Measurements from ENCODE around the gene ERC2.

Gene ERC2

DNA sequence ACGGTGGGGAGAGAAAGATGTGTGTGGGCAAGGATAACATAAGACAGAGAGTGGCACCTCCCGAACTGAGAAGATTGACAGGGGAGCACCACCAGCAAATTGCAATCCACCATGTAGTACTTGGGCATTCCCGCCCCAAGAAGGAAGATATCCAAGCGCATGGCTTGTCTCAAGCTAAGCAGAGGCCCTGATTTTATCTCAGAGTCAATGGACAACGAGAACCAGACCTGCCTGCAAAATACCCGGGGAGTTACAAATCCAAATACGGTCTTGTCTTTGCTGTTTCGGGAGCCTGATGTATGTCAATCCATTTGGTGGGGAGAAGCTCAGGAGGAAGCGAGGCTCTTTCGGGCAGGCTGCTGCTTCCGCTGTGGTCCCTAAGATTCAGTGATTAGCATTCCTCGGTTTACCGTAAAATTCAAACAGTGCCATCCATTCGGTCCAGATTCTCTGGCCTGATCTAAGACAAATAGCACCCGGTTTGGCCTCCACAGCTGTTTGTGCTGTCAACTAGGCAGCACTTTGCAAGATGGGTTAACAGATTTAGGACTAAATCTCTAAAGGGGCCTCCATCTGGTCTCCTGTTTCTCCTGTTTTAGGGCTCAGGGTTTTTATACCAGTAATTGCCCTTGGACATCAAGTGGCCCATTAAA, 883.4 kb downstream of the ERC2 start:
- no peak for DNase-seq (ENCODE audit: low read depth)

- DNase-seq (ENCODE audit: low read depth): no peak
Observed at GRCh38 chr3:55584030-55584429, 884.2 kb downstream of the ERC2 start.

- no peak for DNase-seq (ENCODE audit: low read depth)
Observed at GRCh38 chr3:55583475-55583874, 884.8 kb downstream of the ERC2 start.

- no peak for DNase-seq (ENCODE audit: low read depth)
Observed at GRCh38 chr3:55579496-55579895, 888.8 kb downstream of the ERC2 start.

DNA sequence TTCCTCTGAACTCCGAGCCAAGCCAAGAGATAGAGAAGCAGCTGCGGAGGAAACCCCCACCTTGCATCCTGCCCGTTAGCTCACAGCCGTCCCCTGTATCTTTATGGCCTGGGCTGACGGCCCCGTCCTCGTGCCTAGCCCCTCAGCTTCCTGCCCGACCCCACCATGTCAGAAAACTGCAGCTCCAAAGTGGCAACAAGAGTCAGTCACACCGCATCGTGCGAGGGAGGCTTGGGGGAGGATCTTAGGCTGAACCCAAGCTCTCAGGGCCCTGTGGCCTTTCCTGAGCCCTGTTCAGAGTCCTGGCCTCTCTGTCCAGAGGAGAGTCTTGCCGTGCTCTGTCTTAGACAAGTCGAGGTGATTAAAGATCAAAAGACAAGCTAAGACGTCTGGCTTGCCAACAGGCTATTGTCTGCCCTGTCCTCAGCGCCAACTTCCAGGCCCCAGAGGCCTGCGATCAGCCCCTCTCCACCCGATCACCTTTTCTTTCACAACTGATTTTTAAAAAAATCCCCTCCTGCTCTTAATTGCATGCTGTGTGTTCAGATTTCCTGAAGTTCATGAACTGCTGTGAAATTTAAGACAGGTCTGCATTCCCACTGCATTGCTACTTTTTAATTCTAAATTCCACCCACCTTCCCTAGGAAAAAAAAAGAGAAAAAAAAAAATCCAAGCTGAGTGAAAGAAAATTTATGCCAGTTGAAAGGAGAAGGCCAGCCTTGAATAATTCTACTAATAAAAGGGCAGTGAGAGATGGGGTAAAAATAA, 891.5 kb downstream of the ERC2 start:
- DNase-seq (ENCODE audit: low read depth): no peak

DNA sequence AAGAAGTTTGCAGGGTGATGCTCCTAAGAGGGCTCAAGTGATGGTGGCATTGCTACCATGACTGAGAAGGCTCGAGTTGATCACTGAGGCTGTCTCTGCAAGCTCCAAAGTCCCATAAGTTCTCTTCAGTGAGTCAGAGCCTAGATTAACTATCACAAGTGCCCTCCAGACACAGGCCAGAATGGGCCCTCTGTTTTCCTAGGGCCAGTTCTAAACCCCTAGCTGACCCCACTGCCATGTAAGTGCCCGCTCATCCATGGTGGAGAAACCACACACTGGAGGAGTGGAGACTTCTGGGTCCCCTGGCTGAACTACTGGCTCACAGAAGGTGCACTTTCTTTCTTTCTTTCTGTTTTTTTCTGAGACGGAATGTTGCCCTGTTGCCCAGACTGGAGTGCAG, 893.6 kb downstream of the ERC2 start:
- DNase-seq (ENCODE audit: low read depth): no peak

- no peak for DNase-seq (ENCODE audit: low read depth)
Observed at GRCh38 chr3:55572816-55573215, 895.5 kb downstream of the ERC2 start.

DNA sequence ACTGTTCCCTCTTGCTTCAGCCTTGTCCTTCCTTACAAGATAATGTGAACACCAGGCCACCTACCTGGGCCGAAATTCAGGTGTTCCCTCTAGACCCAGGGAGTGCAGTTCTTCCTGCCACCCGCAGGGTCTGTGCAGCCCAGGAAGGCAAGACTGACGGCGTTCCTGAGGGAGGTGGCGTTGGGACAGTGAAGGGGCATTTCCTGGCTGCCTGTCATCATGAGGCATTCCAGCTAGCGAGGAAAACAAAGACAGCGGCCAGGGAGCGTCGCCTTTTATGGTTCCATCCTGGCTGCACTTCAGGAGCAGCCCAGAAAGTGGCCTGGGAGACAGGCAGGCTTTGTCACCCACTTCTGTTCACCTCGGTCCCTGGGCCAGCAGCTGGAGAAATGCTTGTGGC, 896.4 kb downstream of the ERC2 start:
- DNase-seq (ENCODE audit: low read depth): no peak

- no peak for DNase-seq (ENCODE audit: low read depth)
Observed at GRCh38 chr3:55571216-55571813, 897.0 kb downstream of the ERC2 start.

DNA sequence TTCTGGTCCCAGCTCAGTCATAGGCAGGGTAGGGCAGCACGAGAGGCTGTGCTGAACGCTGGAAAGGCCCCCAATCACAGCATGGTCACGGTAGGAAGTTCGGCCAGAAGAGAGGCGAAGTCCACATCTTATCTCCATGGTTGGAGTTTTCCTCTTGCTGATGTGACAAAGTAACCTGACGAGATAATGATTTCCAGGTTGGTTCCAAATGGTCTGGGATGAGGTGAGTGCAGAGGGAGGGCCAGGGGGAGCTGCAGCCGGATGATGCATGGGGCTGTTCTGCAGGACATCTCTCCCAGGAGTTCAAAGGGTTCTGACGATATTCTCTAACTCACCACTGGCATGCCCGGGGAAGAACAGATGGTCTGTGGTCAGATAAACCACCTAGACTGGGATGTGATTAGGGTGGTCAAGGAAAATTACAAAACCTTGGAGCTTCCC, 898.0 kb downstream of the ERC2 start:
- DNase-seq (ENCODE audit: low read depth): no peak

DNA sequence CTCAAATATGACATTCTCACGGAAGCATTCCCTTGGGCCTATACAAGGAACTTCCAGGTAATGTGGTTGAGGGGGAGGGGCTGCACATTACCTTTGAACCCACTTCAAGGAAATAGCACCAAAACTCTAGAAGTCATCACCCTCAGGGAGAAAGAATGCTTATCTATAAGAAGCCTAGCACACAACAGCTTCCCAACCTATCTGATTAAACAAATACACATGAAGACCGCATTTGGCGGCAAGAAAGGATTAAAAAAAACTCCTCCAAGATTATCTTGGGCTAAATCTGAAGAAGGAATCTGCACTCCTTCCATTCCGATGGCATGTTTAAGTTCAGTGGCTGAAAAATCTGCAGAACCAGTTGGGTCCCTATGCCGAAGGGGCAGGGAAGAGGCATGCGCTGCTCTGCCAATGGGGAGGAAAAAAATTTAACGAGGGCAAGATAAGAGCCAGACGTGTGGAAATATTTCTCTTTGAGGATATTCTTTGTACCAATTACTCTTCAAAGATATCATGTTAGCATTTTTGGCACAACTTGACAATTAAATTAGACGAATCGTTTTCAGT, 899.2 kb downstream of the ERC2 start:
- DNase-seq (ENCODE audit: low read depth): no peak

DNA sequence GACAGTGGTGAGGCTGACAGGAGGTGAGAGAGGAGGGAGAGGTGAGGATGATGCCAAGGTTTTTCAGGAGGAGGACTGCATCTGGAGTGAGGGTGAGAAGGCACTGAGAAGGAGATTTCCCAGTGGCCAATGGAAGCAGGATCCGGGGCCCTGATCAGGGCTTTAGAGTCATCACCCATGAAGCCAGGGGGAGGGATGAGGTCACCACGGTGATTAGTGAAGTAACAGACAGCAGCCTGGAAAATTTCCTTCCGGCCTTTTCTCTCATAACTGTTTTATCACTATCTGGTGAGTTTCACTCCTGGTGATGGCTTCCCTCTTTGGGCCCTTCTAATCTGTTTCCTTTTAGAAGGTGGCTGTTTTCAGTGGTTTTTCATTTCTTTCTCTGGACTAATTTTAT, 900.7 kb downstream of the ERC2 start:
- DNase-seq (ENCODE audit: low read depth): peak; percentile 56

DNA sequence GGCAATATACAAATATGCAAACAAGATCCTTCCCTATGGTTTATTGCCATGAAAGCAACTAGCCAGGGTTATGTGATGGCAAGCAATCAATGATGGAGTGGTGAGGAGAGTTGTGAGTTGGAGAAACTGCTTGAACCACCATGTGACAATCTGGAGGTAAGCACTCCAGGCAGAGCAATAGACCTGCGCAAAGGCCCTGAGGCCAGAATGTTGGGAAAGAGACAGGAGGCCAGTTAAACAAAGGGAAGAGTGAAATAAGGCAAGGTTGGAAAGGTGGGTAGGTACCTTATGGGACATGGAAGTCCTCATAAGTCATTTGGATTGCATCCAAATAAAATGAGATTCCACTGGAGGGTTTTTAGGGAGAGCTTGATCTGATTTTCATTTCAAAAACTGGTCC, 901.1 kb downstream of the ERC2 start:
- DNase-seq (ENCODE audit: low read depth): no peak

GRCh38 chr3:55565521-55565920, 902.7 kb downstream of the ERC2 start:
- no peak for DNase-seq (ENCODE audit: low read depth)

DNA sequence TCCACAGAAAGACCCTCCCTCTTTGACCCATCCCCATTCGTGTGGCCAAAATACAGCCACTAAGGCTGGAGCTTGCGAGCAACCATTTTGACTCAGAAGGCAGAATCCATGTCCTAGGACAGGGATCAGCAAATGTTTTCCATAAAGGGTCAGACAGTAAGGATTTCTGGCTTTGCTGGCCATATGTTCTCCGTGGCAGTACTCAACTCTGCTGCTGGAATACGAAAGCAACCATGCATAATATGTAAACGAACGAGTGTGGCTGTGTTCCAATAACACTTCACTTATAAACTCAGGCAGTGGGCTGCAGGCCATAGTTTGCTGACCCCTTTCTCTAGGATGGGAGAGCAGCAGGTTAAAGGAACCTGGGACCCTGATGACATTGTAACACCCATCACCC, 903.5 kb downstream of the ERC2 start:
- no peak for DNase-seq (ENCODE audit: low read depth)

GRCh38 chr3:55562700-55563099, 905.6 kb downstream of the ERC2 start:
- DNase-seq (ENCODE audit: low read depth): no peak

DNA sequence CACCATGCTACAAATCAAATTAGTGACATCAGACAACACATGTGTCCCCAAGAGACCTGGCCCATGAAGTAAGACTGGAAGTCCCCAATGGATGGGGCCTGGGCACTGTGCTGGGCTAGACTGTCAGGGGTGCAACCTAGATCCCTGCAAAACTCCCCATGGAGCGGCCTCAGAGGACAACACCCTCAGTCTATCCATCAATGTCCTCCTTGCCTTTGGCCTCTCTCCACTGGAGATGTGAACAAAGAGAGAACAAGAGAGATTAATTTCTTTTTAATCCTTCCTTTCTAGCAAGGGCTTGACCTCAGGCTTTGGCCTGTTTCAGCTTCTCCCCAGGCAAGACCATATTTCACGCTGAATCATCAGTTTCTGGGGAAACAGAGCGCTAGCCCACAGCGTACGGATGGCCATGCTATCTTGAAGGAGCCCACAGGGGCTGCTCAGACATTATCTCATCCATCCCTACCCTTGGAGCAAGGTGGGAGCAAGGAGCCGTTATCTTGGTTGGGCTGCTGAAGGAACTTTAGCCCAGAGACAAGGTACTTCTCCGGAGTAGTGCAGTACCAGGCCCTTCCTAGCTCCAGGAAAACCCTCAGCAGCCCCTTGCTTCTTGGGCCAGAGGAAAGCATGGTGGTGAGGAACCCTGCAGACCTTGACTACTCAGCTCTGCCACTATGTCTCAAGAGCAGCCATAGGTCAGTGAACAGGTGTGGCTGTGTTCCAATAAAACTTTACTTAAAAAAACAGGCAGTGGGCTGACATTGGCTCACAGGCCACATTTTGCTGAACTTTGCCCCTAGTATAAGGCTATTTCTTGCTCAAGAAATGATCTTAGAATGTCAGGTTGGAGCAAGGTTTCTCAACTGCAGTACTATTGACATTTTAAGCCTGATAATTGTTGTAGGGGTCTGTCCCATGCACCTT, 908.5 kb downstream of the ERC2 start:
- DNase-seq (ENCODE audit: low read depth): no peak

DNA sequence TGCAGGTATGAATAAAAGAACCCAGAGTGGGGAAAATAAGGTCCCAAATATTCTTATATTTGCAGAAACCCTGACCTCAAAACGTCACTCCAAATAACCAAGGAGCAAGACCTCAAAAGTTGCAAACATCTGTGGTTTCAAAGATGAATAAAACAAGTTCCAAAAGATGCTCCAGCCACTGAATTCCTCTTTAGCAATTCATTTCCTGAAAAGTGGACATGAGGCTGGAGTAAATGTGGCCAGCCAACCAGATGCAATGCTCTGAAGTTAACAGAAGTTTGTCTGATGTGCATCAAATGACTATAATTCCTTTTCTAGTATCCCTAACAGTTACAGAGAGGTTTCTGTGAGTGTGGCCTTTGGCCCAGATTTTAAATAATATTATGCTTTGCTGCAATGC, 910.0 kb downstream of the ERC2 start:
- DNase-seq (ENCODE audit: low read depth): peak; percentile 55

GRCh38 chr3:55557549-55557948, 910.7 kb downstream of the ERC2 start:
- DNase-seq (ENCODE audit: low read depth): no peak

- DNase-seq (ENCODE audit: low read depth): peak; percentile 48
Observed at GRCh38 chr3:55556619-55557537, 911.4 kb downstream of the ERC2 start.
